ENCODE measurements around the gene UMAD1.

DNA sequence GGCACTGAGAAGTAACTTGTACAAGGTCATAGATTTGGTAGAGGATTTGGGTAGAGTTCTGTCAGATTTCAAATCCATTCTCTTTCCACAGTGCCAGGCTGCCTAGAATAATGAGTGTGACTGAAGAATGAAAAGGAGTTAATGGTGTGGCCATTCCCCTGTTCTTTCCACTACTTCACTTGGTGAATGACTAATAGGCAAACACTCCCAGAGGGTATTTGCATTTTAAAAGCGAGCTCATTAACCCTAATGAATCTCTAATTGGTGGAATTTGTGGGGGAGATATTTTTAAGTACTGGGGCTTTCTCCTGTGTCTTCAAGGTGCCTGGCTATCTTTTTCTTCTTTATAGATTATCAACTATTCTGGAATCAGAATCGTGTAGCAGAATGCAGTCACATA is 152.7 kb downstream of the UMAD1 start:
- TF ChIP-seq, protein P1, sequence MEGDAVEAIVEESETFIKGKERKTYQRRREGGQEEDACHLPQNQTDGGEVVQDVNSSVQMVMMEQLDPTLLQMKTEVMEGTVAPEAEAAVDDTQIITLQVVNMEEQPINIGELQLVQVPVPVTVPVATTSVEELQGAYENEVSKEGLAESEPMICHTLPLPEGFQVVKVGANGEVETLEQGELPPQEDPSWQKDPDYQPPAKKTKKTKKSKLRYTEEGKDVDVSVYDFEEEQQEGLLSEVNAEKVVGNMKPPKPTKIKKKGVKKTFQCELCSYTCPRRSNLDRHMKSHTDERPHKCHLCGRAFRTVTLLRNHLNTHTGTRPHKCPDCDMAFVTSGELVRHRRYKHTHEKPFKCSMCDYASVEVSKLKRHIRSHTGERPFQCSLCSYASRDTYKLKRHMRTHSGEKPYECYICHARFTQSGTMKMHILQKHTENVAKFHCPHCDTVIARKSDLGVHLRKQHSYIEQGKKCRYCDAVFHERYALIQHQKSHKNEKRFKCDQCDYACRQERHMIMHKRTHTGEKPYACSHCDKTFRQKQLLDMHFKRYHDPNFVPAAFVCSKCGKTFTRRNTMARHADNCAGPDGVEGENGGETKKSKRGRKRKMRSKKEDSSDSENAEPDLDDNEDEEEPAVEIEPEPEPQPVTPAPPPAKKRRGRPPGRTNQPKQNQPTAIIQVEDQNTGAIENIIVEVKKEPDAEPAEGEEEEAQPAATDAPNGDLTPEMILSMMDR (IDR thresholded peaks at IDR 0.05): no peak
- no peak for TF ChIP-seq POLR2A (IDR thresholded peaks at IDR 0.05)
